ENCODE measurements around the gene RNF183. TPM values are rescaled to one million over a fixed set of nuclear protein-coding genes. Genes with fewer than 3 reads are reported as not detected.
"Not testable (repeated sequence)": the region's sequence is repeated elsewhere in the genome, so short reads cannot be mapped to it uniquely, and the experiment has no call there.

The RNF183 gene
- total RNA-seq, 5 donors from 2014 or later (not counting 1 experiment from before 2014, with no cell fraction given) = 0.73 TPM; not detected in 4

GRCh38 chr9:113258282-113258681 is 44.9 kb downstream of the RNF183 start:
- POLR2A ChIA-PET = no interaction called here
- ATAC-seq (replicated peaks in 1 of 4) = no peak
- no peak overlapping the region for H3K27ac ChIP-seq (ENCODE audit: low read length)
- H3K4me1 ChIP-seq (ENCODE audit: control insufficient read depth in 1 of 2, extremely low read depth in 1 of 2, insufficient read depth in 2 of 2, low read length in 2 of 2) = no peaks in the 10 kb centered on the region
- peaks cover 4 to 12% of the 10 kb centered on the region in 2 donors for H3K36me3 ChIP-seq (ENCODE audit: control insufficient read depth in 2 of 2, extremely low read depth in 1 of 2, insufficient read depth in 1 of 2, low read length in 1 of 2)
- CTCF ChIA-PET = interaction anchor here in 1 of 2 donors (0.7 kb wide), 1 partner anchor 24 kb away, joined by 4 read pairs; no protein-coding TSS in a partner anchor
- H3K4me1 Mint-ChIP-seq = no peaks in the 10 kb centered on the region
- DNase-seq = no peak
- H3K27ac Mint-ChIP-seq = no peak overlapping the region
- no peak overlapping the region for H3K4me3 Mint-ChIP-seq
- no CpG with 5 or more reads among the region's 1 CpG for WGBS (ENCODE audit: insufficient coverage)
- no peak overlapping the region for H3K4me3 ChIP-seq (ENCODE audit: control insufficient read depth in 1 of 2, extremely low read depth in 1 of 2, low read length in 1 of 2)
- no peaks in the 10 kb centered on the region for H3K27me3 ChIP-seq (replicated peaks in 1 of 2; ENCODE audit: control insufficient read depth in 2 of 2, extremely low read depth in 1 of 2, insufficient read depth in 2 of 2, low read length in 1 of 2)
- no peaks in the 10 kb centered on the region for H3K9me3 ChIP-seq
- no peaks in the 10 kb centered on the region for H3K9me3 Mint-ChIP-seq
- peaks cover 36% of the 10 kb centered on the region for H3K36me3 Mint-ChIP-seq
- no peaks in the 10 kb centered on the region for H3K27me3 Mint-ChIP-seq

- ChIA-PET CTCF (no interaction called here), POLR2A (no interaction called here)
- no peaks in the 10 kb centered on the region for H3K9me3 Mint-ChIP-seq
- Histone ChIP-seq H3K36me3 (ENCODE audit: control insufficient read depth in 2 of 2, extremely low read depth in 1 of 2, insufficient read depth in 1 of 2, low read length in 1 of 2) (peaks cover 4 to 12% of the 10 kb centered on the region in 2 donors), H3K27me3 (replicated peaks in 1 of 2; ENCODE audit: control insufficient read depth in 2 of 2, extremely low read depth in 1 of 2, insufficient read depth in 2 of 2, low read length in 1 of 2) (no peaks in the 10 kb centered on the region), H3K4me1 (ENCODE audit: control insufficient read depth in 1 of 2, extremely low read depth in 1 of 2, insufficient read depth in 2 of 2, low read length in 2 of 2) (no peaks in the 10 kb centered on the region), H3K9me3 (no peaks in the 10 kb centered on the region), H3K4me3 (ENCODE audit: control insufficient read depth in 1 of 2, extremely low read depth in 1 of 2, low read length in 1 of 2) (no peak overlapping the region), H3K27ac (ENCODE audit: low read length) (no peak overlapping the region)
- ATAC-seq (replicated peaks in 1 of 4) = no peak
- H3K4me3 Mint-ChIP-seq = no peak overlapping the region
- no peak overlapping the region for H3K27ac Mint-ChIP-seq
- peaks cover 36% of the 10 kb centered on the region for H3K36me3 Mint-ChIP-seq
- WGBS (ENCODE audit: insufficient coverage) = no CpG with 5 or more reads among the region's 3 CpGs
- H3K27me3 Mint-ChIP-seq = no peaks in the 10 kb centered on the region
- no peaks in the 10 kb centered on the region for H3K4me1 Mint-ChIP-seq
- no peak for DNase-seq
Measured at GRCh38 chr9:113257863-113258262, 45.3 kb downstream of the RNF183 start.

- H3K4me3 ChIP-seq (ENCODE audit: control insufficient read depth in 1 of 2, extremely low read depth in 1 of 2, low read length in 1 of 2) = no peak overlapping the region
- H3K36me3 ChIP-seq (ENCODE audit: control insufficient read depth in 2 of 2, extremely low read depth in 1 of 2, insufficient read depth in 1 of 2, low read length in 1 of 2) = peaks cover 4 to 10% of the 10 kb centered on the region in 2 donors
- H3K4me1 ChIP-seq (ENCODE audit: control insufficient read depth in 1 of 2, extremely low read depth in 1 of 2, insufficient read depth in 2 of 2, low read length in 2 of 2) = no peaks in the 10 kb centered on the region
- DNase-seq (no peak), ATAC-seq (replicated peaks in 1 of 4) (no peak)
- no peaks in the 10 kb centered on the region for H3K27me3 Mint-ChIP-seq
- peaks cover 22% of the 10 kb centered on the region for H3K36me3 Mint-ChIP-seq
- CTCF ChIA-PET = no interaction called here
- WGBS (ENCODE audit: insufficient coverage) = 100% methylated on average over 4 of the region's 6 CpGs
- H3K27ac ChIP-seq (ENCODE audit: low read length) = no peak overlapping the region
- no peaks in the 10 kb centered on the region for H3K4me1 Mint-ChIP-seq
- H3K27me3 ChIP-seq (replicated peaks in 1 of 2; ENCODE audit: control insufficient read depth in 2 of 2, extremely low read depth in 1 of 2, insufficient read depth in 2 of 2, low read length in 1 of 2) = no peaks in the 10 kb centered on the region
- POLR2A ChIA-PET = no interaction called here
- H3K27ac Mint-ChIP-seq = no peak overlapping the region
- H3K4me3 Mint-ChIP-seq = no peak overlapping the region
- H3K9me3 Mint-ChIP-seq = peaks cover 0 to 2% (median 0%) of the 10 kb centered on the region in 3 donors
- no peaks in the 10 kb centered on the region for H3K9me3 ChIP-seq
Measured at GRCh38 chr9:113255438-113255837, 47.7 kb downstream of the RNF183 start.

GRCh38 chr9:113254991-113255390 is 48.2 kb downstream of the RNF183 start:
- Mint-ChIP-seq H3K4me1 (no peaks in the 10 kb centered on the region), H3K27ac (no peak overlapping the region), H3K4me3 (no peak overlapping the region), H3K27me3 (no peaks in the 10 kb centered on the region), H3K36me3 (peaks cover 17% of the 10 kb centered on the region), H3K9me3 (peaks cover 0 to 2% (median 0%) of the 10 kb centered on the region in 3 donors)
- POLR2A ChIA-PET = no interaction called here
- Histone ChIP-seq H3K4me1 (ENCODE audit: control insufficient read depth in 1 of 2, extremely low read depth in 1 of 2, insufficient read depth in 2 of 2, low read length in 2 of 2) (no peaks in the 10 kb centered on the region), H3K9me3 (no peaks in the 10 kb centered on the region), H3K27me3 (replicated peaks in 1 of 2; ENCODE audit: control insufficient read depth in 2 of 2, extremely low read depth in 1 of 2, insufficient read depth in 2 of 2, low read length in 1 of 2) (no peaks in the 10 kb centered on the region), H3K36me3 (ENCODE audit: control insufficient read depth in 2 of 2, extremely low read depth in 1 of 2, insufficient read depth in 1 of 2, low read length in 1 of 2) (peaks cover under 1 to 6% of the 10 kb centered on the region in 2 donors), H3K4me3 (ENCODE audit: control insufficient read depth in 1 of 2, extremely low read depth in 1 of 2, low read length in 1 of 2) (no peak overlapping the region), H3K27ac (ENCODE audit: low read length) (no peak overlapping the region)
- ATAC-seq (replicated peaks in 1 of 4) (no peak), DNase-seq (no peak)
- no CpG with 5 or more reads among the region's 1 CpG for WGBS (ENCODE audit: insufficient coverage)
- CTCF ChIA-PET = no interaction called here

- Histone ChIP-seq H3K4me3 (ENCODE audit: control insufficient read depth in 1 of 2, extremely low read depth in 1 of 2, low read length in 1 of 2) (no peak overlapping the region), H3K36me3 (ENCODE audit: control insufficient read depth in 2 of 2, extremely low read depth in 1 of 2, insufficient read depth in 1 of 2, low read length in 1 of 2) (no peaks in the 10 kb centered on the region), H3K9me3 (no peaks in the 10 kb centered on the region), H3K27ac (ENCODE audit: low read length) (no peak overlapping the region), H3K27me3 (replicated peaks in 1 of 2; ENCODE audit: control insufficient read depth in 2 of 2, extremely low read depth in 1 of 2, insufficient read depth in 2 of 2, low read length in 1 of 2) (no peaks in the 10 kb centered on the region), H3K4me1 (ENCODE audit: control insufficient read depth in 1 of 2, extremely low read depth in 1 of 2, insufficient read depth in 2 of 2, low read length in 2 of 2) (no peaks in the 10 kb centered on the region)
- ATAC-seq (replicated peaks in 1 of 4) = no peak
- peaks cover 4% of the 10 kb centered on the region for H3K36me3 Mint-ChIP-seq
- ChIA-PET CTCF (no interaction called here), POLR2A (no interaction called here)
- no peaks in the 10 kb centered on the region for H3K27me3 Mint-ChIP-seq
- no peak overlapping the region for H3K4me3 Mint-ChIP-seq
- H3K4me1 Mint-ChIP-seq = no peaks in the 10 kb centered on the region
- H3K9me3 Mint-ChIP-seq = peaks cover 0 to 2% (median 0%) of the 10 kb centered on the region in 3 donors
- H3K27ac Mint-ChIP-seq = no peak overlapping the region
- WGBS (ENCODE audit: insufficient coverage) = no CpG with 5 or more reads among the region's 2 CpGs
- no peak for DNase-seq
Measured at GRCh38 chr9:113250807-113251206, 52.4 kb downstream of the RNF183 start.

- H3K27ac Mint-ChIP-seq; H3K4me3 Mint-ChIP-seq; H3K36me3 ChIP-seq (ENCODE audit: control insufficient read depth in 2 of 2, extremely low read depth in 1 of 2, insufficient read depth in 1 of 2, low read length in 1 of 2); H3K27me3 Mint-ChIP-seq; H3K9me3 ChIP-seq; H3K4me1 Mint-ChIP-seq; CTCF ChIA-PET; H3K27ac ChIP-seq (ENCODE audit: low read length); H3K9me3 Mint-ChIP-seq; H3K4me3 ChIP-seq (ENCODE audit: control insufficient read depth in 1 of 2, extremely low read depth in 1 of 2, low read length in 1 of 2); POLR2A ChIA-PET; ATAC-seq (replicated peaks in 1 of 4); DNase-seq; H3K4me1 ChIP-seq (ENCODE audit: control insufficient read depth in 1 of 2, extremely low read depth in 1 of 2, insufficient read depth in 2 of 2, low read length in 2 of 2); H3K36me3 Mint-ChIP-seq; H3K27me3 ChIP-seq (replicated peaks in 1 of 2; ENCODE audit: control insufficient read depth in 2 of 2, extremely low read depth in 1 of 2, insufficient read depth in 2 of 2, low read length in 1 of 2): not testable (repeated sequence)
- WGBS (ENCODE audit: insufficient coverage) = no CpG with 5 or more reads among the region's 2 CpGs
Measured at GRCh38 chr9:113249661-113250060, 53.5 kb downstream of the RNF183 start.

GRCh38 chr9:113247640-113248039 is 55.5 kb downstream of the RNF183 start:
- peaks cover 0 to 2% (median 0%) of the 10 kb centered on the region in 3 donors for H3K9me3 Mint-ChIP-seq
- no peaks in the 10 kb centered on the region for H3K36me3 ChIP-seq (ENCODE audit: control insufficient read depth in 2 of 2, extremely low read depth in 1 of 2, insufficient read depth in 1 of 2, low read length in 1 of 2)
- DNase-seq (no peak), ATAC-seq (replicated peaks in 1 of 4) (no peak)
- H3K9me3 ChIP-seq = no peaks in the 10 kb centered on the region
- no peak overlapping the region for H3K27ac Mint-ChIP-seq
- H3K27me3 ChIP-seq (replicated peaks in 1 of 2; ENCODE audit: control insufficient read depth in 2 of 2, extremely low read depth in 1 of 2, insufficient read depth in 2 of 2, low read length in 1 of 2) = no peaks in the 10 kb centered on the region
- H3K27me3 Mint-ChIP-seq = no peaks in the 10 kb centered on the region
- no peak overlapping the region for H3K4me3 Mint-ChIP-seq
- H3K4me3 ChIP-seq (ENCODE audit: control insufficient read depth in 1 of 2, extremely low read depth in 1 of 2, low read length in 1 of 2) = no peak overlapping the region
- H3K4me1 ChIP-seq (ENCODE audit: control insufficient read depth in 1 of 2, extremely low read depth in 1 of 2, insufficient read depth in 2 of 2, low read length in 2 of 2) = no peaks in the 10 kb centered on the region
- H3K36me3 Mint-ChIP-seq = peaks cover 4% of the 10 kb centered on the region
- no peaks in the 10 kb centered on the region for H3K4me1 Mint-ChIP-seq
- CTCF ChIA-PET = no interaction called here
- H3K27ac ChIP-seq (ENCODE audit: low read length) = no peak overlapping the region
- POLR2A ChIA-PET = no interaction called here
